Mesendoderm (in vitro differentiated cells): ENCODE data around the gene WDR54.

Experiments
- DNase-seq: peaks from one replicate; pipeline ENCODE4 v3.0.0; 2013
- H2AK5ac ChIP-seq: 2 replicates; pipeline ENCODE4 v1.6.1; 2013; ENCODE audit warnings: low read length, inconsistent platforms
- H2BK120ac ChIP-seq: 2 replicates; pipeline ENCODE4 v1.6.1; 2013; ENCODE audit warnings: low read depth, mild to moderate bottlenecking, low read length, moderate library complexity, mixed read lengths
- H2BK15ac ChIP-seq: replicated peaks from 2 replicates; pipeline ENCODE4 v1.6.1; 2013; ENCODE audit warnings: low read depth, mild to moderate bottlenecking, moderate library complexity
- H2BK5ac ChIP-seq: 2 replicates; pipeline ENCODE4 v1.6.1; 2013; ENCODE audit warnings: low read length, inconsistent platforms
- H3K18ac ChIP-seq: 2 replicates; pipeline ENCODE4 v1.6.1; 2013; ENCODE audit warnings: mild to moderate bottlenecking, low read length, mixed read lengths
- H3K23ac ChIP-seq: one replicate; pipeline ENCODE4 v1.6.1; 2013; ENCODE audit warnings: low read length
- H3K27ac ChIP-seq: 2 replicates; pipeline ENCODE4 v1.5.1; 2013; ENCODE audit warnings: low read depth, mild to moderate bottlenecking, inconsistent platforms, low read length, moderate library complexity
- H3K27me3 ChIP-seq: 2 replicates; pipeline ENCODE4 v1.6.1; 2013; ENCODE audit warnings: low read length, control low read depth, mild to moderate bottlenecking, inconsistent platforms; ENCODE audit not compliant: insufficient read depth, poor library complexity
- H3K36me3 ChIP-seq: 2 replicates; pipeline ENCODE4 v1.6.1; 2013; ENCODE audit warnings: low read length, inconsistent platforms; ENCODE audit not compliant: control insufficient read depth, insufficient read depth
- H3K4ac ChIP-seq: one replicate; pipeline ENCODE4 v1.6.1; 2013; ENCODE audit warnings: low read depth, mild to moderate bottlenecking, low read length, moderate library complexity
- H3K4me1 ChIP-seq: 2 replicates; pipeline ENCODE4 v1.6.1; 2013; ENCODE audit warnings: low read depth, low read length, inconsistent platforms; ENCODE audit not compliant: control insufficient read depth
- H3K4me2 ChIP-seq: 2 replicates; pipeline ENCODE4 v1.6.1; 2013; ENCODE audit warnings: low read length
- H3K4me3 ChIP-seq: 2 replicates; pipeline ENCODE4 v1.5.1; 2013; ENCODE audit warnings: mild to moderate bottlenecking, low read length
- H3K56ac ChIP-seq: one replicate; pipeline ENCODE4 v1.6.1; 2013; ENCODE audit warnings: low read length
- H3K79me1 ChIP-seq: 2 replicates; pipeline ENCODE4 v1.6.1; 2013; ENCODE audit warnings: low read length, inconsistent platforms
- H3K79me2 ChIP-seq: 2 replicates; pipeline ENCODE4 v1.6.1; 2013; ENCODE audit warnings: mild to moderate bottlenecking, low read length; ENCODE audit not compliant: control insufficient read depth, insufficient read depth
- H3K9ac ChIP-seq: 2 replicates; pipeline ENCODE4 v1.6.1; 2013; ENCODE audit warnings: low read length, inconsistent platforms
- H4K5ac ChIP-seq: one replicate; pipeline ENCODE4 v1.6.1; 2013; ENCODE audit warnings: low read length
- H4K8ac ChIP-seq: one replicate; pipeline ENCODE4 v1.6.1; 2013; ENCODE audit warnings: low read depth, mild to moderate bottlenecking, control low read depth, low read length, moderate library complexity
- WGBS: extraction: QIAGEN DNeasy Blood & Tissue Kit; methylation state at CpG from one replicate; pipeline ENCODE4 v1.1.7; 2013; ENCODE audit warnings: low lambda C conversion rate, missing lambda C conversion rate; ENCODE audit not compliant: insufficient coverage; ENCODE audit errors: extremely low coverage; 5-methylcytosine and 5-hydroxymethylcytosine counted together

Gene WDR54

GRCh38 chr2:74415762-74416395 lies 5.7 kb upstream of the WDR54 start:
- Histone ChIP-seq H3K9ac (no peak overlapping the region), H3K18ac (no peak overlapping the region), H4K5ac (no peak overlapping the region), H2BK15ac (no peak overlapping the region), H3K79me2 (no peaks in the 10 kb centered on the region), H3K27me3 (no peaks in the 10 kb centered on the region), H3K4me3 (no peak overlapping the region), H3K79me1 (no peaks in the 10 kb centered on the region), H2AK5ac (no peak overlapping the region), H2BK5ac (no peak overlapping the region), H3K23ac (no peak overlapping the region), H3K4ac (no peak overlapping the region), H2BK120ac (no peak overlapping the region), H3K56ac (no peak overlapping the region), H3K27ac (no peak overlapping the region), H4K8ac (no peak overlapping the region), H3K36me3 (no peaks in the 10 kb centered on the region), H3K4me1 (no peaks in the 10 kb centered on the region), H3K4me2 (no peak overlapping the region)
- DNase-seq = no peak
- no CpG with 5 or more reads among the region's 35 CpGs for WGBS

GRCh38 chr2:74416778-74417177 lies 4.8 kb upstream of the WDR54 start:
- Histone ChIP-seq H3K9ac (no peak overlapping the region), H3K27me3 (no peaks in the 10 kb centered on the region), H3K36me3 (no peaks in the 10 kb centered on the region), H3K79me1 (no peaks in the 10 kb centered on the region), H3K79me2 (no peaks in the 10 kb centered on the region), H4K8ac (no peak overlapping the region), H2AK5ac (no peak overlapping the region), H3K18ac (no peak overlapping the region), H3K56ac (no peak overlapping the region), H2BK15ac (no peak overlapping the region), H3K4me2 (no peak overlapping the region), H3K4me1 (no peaks in the 10 kb centered on the region), H3K4me3 (no peak overlapping the region), H2BK5ac (no peak overlapping the region), H3K27ac (no peak overlapping the region), H3K4ac (no peak overlapping the region), H4K5ac (no peak overlapping the region), H3K23ac (no peak overlapping the region), H2BK120ac (no peak overlapping the region)
- no CpG with 5 or more reads among the region's 3 CpGs for WGBS
- DNase-seq = no peak

GRCh38 chr2:74417197-74417596 lies 4.3 kb upstream of the WDR54 start:
- H3K4ac ChIP-seq = no peak overlapping the region
- H2BK5ac ChIP-seq = no peak overlapping the region
- H2BK15ac ChIP-seq = no peak overlapping the region
- H4K5ac ChIP-seq = no peak overlapping the region
- no peak overlapping the region for H3K56ac ChIP-seq
- H3K9ac ChIP-seq = no peak overlapping the region
- no peaks in the 10 kb centered on the region for H3K79me1 ChIP-seq
- H3K4me3 ChIP-seq = no peak overlapping the region
- no peaks in the 10 kb centered on the region for H3K79me2 ChIP-seq
- no peaks in the 10 kb centered on the region for H3K36me3 ChIP-seq
- H2BK120ac ChIP-seq = no peak overlapping the region
- no CpG with 5 or more reads among the region's 3 CpGs for whole genome bisulfite sequencing
- H2AK5ac ChIP-seq = no peak overlapping the region
- no peak overlapping the region for H3K4me2 ChIP-seq
- H3K4me1 ChIP-seq = no peaks in the 10 kb centered on the region
- no peak overlapping the region for H3K23ac ChIP-seq
- no peak overlapping the region for H3K27ac ChIP-seq
- no peak overlapping the region for H4K8ac ChIP-seq
- H3K27me3 ChIP-seq = no peaks in the 10 kb centered on the region
- no peak for DNase-seq
- H3K18ac ChIP-seq = no peak overlapping the region

GRCh38 chr2:74417763-74418162 lies 3.8 kb upstream of the WDR54 start:
- no peak overlapping the region for H3K4me2 ChIP-seq
- no peak overlapping the region for H3K4ac ChIP-seq
- no CpG with 5 or more reads among the region's 6 CpGs for WGBS
- H3K18ac ChIP-seq = no peak overlapping the region
- H2BK120ac ChIP-seq = no peak overlapping the region
- no peak overlapping the region for H4K8ac ChIP-seq
- no peaks in the 10 kb centered on the region for H3K79me1 ChIP-seq
- H3K79me2 ChIP-seq = no peaks in the 10 kb centered on the region
- H3K27ac ChIP-seq = no peak overlapping the region
- no peaks in the 10 kb centered on the region for H3K4me1 ChIP-seq
- H3K23ac ChIP-seq = no peak overlapping the region
- no peak overlapping the region for H2BK15ac ChIP-seq
- H2BK5ac ChIP-seq = no peak overlapping the region
- no peaks in the 10 kb centered on the region for H3K27me3 ChIP-seq
- no peak overlapping the region for H3K9ac ChIP-seq
- DNase-seq = no peak
- no peak overlapping the region for H2AK5ac ChIP-seq
- H3K56ac ChIP-seq = no peak overlapping the region
- H4K5ac ChIP-seq = no peak overlapping the region
- H3K4me3 ChIP-seq = no peak overlapping the region
- H3K36me3 ChIP-seq = no peaks in the 10 kb centered on the region

- Histone ChIP-seq H2BK5ac (no peak overlapping the region), H3K23ac (no peak overlapping the region), H3K18ac (no peak overlapping the region), H3K79me1 (no peaks in the 10 kb centered on the region), H2AK5ac (no peak overlapping the region), H3K79me2 (no peaks in the 10 kb centered on the region), H4K5ac (no peak overlapping the region), H3K56ac (no peak overlapping the region), H3K4me2 (no peak overlapping the region), H3K9ac (no peak overlapping the region), H3K27ac (no peak overlapping the region), H2BK120ac (no peak overlapping the region), H3K4ac (no peak overlapping the region), H3K4me1 (no peaks in the 10 kb centered on the region), H3K4me3 (no peak overlapping the region), H4K8ac (no peak overlapping the region), H3K36me3 (no peaks in the 10 kb centered on the region), H2BK15ac (no peak overlapping the region), H3K27me3 (no peaks in the 10 kb centered on the region)
- no CpG with 5 or more reads among the region's 27 CpGs for WGBS
- DNase-seq = no peak
Measured at GRCh38 chr2:74418312-74418711, 3.2 kb upstream of the WDR54 start.

GRCh38 chr2:74419345-74419744 lies 2.2 kb upstream of the WDR54 start:
- DNase-seq = no peak
- Histone ChIP-seq H3K9ac (no peak overlapping the region), H4K8ac (no peak overlapping the region), H4K5ac (no peak overlapping the region), H3K79me2 (no peaks in the 10 kb centered on the region), H3K23ac (no peak overlapping the region), H2AK5ac (no peak overlapping the region), H3K36me3 (no peaks in the 10 kb centered on the region), H2BK5ac (no peak overlapping the region), H2BK120ac (no peak overlapping the region), H3K56ac (no peak overlapping the region), H3K27ac (no peak overlapping the region), H3K79me1 (no peaks in the 10 kb centered on the region), H3K4me3 (no peak overlapping the region), H2BK15ac (no peak overlapping the region), H3K4me2 (no peak overlapping the region), H3K27me3 (no peaks in the 10 kb centered on the region), H3K18ac (no peak overlapping the region), H3K4ac (no peak overlapping the region), H3K4me1 (no peaks in the 10 kb centered on the region)
- no CpG with 5 or more reads among the region's 1 CpG for WGBS
